ENCODE results near the gene LUM.

LUM gene

DNA sequence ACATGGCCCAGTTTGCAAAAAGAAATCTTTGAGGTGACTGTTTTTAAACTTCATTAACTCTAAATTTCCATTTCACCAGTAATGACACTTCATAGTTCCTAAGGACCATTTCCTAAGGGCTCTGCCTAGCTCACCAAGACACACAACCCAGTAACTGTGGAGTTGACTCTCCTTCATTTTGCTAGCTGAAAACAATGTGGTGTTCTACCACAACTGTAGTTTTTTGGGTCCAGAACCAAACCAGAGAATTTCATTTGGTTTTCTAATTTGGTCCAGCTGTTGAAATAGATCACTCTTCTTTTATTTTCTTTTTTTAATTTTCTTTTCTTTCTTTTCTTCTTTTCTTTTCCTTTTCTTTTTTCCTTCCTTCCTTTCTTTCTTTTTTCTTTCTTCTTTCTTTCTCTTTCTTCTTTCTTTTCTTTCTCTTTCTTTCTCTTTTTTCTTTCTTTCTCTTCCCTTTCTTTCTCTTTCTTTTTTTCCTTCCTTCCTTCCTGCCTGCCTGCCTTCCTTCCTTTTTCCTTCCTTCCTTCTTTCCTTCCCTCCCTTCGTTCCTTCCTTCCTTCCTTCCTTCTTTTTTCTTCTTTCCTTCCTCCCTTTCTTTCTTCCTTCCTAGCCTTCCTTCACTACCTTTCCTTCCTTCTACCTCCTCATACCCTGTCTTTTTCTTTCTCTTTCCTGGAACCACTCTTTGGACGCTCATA, 18.5 kb upstream of the LUM start:
- Histone ChIP-seq H3K36me3 (ENCODE audit: control insufficient read depth, low read depth, low read length) (no peaks in the 10 kb centered on the region), H3K4me3 (ENCODE audit: low read length) (no peak overlapping the region), H3K9me3 (ENCODE audit: control insufficient read depth, low read depth, low read length) (no peaks in the 10 kb centered on the region), H3K4me1 (ENCODE audit: control insufficient read depth, low read depth, low read length) (no peaks in the 10 kb centered on the region), H3K27ac (ENCODE audit: low read length) (no peak overlapping the region), H3K27me3 (ENCODE audit: control insufficient read depth, insufficient read depth, low read length) (no peaks in the 10 kb centered on the region), H3K9ac (ENCODE audit: low read length) (no peak overlapping the region)

DNA sequence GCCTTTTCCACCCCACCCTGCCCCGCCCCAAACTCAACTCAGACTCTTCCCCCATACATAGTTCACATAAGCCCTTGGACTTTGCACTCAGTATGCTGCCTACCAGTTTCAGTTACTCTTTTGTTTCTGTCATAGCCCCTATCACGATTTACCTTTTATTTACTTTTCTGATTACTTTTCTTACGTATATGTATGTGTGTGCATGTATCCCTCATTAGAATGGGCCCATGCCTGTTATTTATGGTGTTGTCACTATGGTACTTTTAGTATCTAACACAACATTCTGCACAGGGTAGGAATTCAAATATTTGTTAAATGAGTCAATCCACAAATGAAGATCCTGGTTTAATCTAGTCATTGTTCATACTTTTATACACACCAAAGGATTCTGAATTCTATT, 16.5 kb upstream of the LUM start:
- no peaks in the 10 kb centered on the region for H3K9me3 ChIP-seq (ENCODE audit: control insufficient read depth, low read depth, low read length)
- no peaks in the 10 kb centered on the region for H3K36me3 ChIP-seq (ENCODE audit: control insufficient read depth, low read depth, low read length)
- H3K4me3 ChIP-seq (ENCODE audit: low read length) = no peak overlapping the region
- no peaks in the 10 kb centered on the region for H3K27me3 ChIP-seq (ENCODE audit: control insufficient read depth, insufficient read depth, low read length)
- no peak overlapping the region for H3K27ac ChIP-seq (ENCODE audit: low read length)
- no peak overlapping the region for H3K9ac ChIP-seq (ENCODE audit: low read length)
- no peaks in the 10 kb centered on the region for H3K4me1 ChIP-seq (ENCODE audit: control insufficient read depth, low read depth, low read length)

- H3K9me3 ChIP-seq (ENCODE audit: control insufficient read depth, low read depth, low read length) = no peaks in the 10 kb centered on the region
- H3K27ac ChIP-seq (ENCODE audit: low read length) = no peak overlapping the region
- H3K36me3 ChIP-seq (ENCODE audit: control insufficient read depth, low read depth, low read length) = no peaks in the 10 kb centered on the region
- no peak overlapping the region for H3K4me3 ChIP-seq (ENCODE audit: low read length)
- no peaks in the 10 kb centered on the region for H3K4me1 ChIP-seq (ENCODE audit: control insufficient read depth, low read depth, low read length)
- no peaks in the 10 kb centered on the region for H3K27me3 ChIP-seq (ENCODE audit: control insufficient read depth, insufficient read depth, low read length)
- no peak overlapping the region for H3K9ac ChIP-seq (ENCODE audit: low read length)
Measured at GRCh38 chr12:91127306-91127705, 16.0 kb upstream of the LUM start.

DNA sequence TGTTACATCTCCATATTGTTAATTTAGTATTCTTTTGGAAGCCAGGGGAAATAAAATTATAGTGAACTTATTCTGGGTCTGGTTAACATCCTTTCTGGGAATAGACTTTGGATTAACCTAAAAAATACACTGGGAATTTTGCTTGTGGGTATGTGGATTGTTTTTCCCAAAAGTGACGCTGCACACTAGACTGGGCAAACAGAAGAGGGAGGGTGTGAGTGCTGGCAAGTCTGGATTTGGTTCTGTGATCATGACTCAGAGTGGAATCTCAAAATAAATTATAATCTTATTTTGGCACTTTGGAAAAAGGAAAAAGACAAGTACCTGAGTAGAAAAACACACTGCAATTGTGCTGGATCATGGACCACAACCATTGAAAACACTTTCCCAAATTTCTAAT, 15.2 kb upstream of the LUM start:
- Histone ChIP-seq H3K4me3 (ENCODE audit: low read length) (no peak overlapping the region), H3K27ac (ENCODE audit: low read length) (no peak overlapping the region), H3K4me1 (ENCODE audit: control insufficient read depth, low read depth, low read length) (no peaks in the 10 kb centered on the region), H3K9ac (ENCODE audit: low read length) (no peak overlapping the region), H3K36me3 (ENCODE audit: control insufficient read depth, low read depth, low read length) (no peaks in the 10 kb centered on the region), H3K9me3 (ENCODE audit: control insufficient read depth, low read depth, low read length) (no peaks in the 10 kb centered on the region), H3K27me3 (ENCODE audit: control insufficient read depth, insufficient read depth, low read length) (no peaks in the 10 kb centered on the region)

DNA sequence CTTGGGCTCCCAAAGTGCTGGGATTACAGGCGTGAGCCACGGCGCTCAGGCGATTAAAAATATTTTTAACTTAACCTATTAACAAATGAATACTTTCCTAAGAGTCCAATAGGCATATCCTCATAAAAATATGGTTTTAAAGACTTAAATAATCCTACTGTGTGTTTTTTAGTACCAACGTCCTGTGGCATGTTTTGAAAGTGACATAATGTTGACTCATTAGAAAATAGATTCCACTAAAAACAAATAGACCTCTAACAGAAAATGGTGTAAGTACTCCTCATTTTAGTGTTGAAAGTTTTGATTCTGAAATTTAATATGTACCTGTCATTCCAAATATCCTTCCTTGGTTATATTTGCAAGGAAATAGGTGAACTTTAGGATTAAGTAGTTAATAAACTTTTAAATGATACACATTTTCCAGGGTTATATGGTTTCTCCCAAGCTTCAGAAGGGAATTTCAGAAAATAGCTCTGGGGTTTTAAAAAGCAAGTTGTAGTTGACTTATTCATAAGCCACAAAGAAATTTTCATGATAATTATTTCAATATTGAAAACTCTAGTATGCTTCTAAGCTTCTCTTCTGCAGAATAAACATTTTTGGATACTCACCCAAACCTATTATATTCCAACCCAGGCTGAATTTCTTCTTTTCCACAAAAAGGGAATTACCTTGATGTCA, 12.1 kb upstream of the LUM start:
- no peaks in the 10 kb centered on the region for H3K9me3 ChIP-seq (ENCODE audit: control insufficient read depth, low read depth, low read length)
- H3K4me3 ChIP-seq (ENCODE audit: low read length) = no peak overlapping the region
- H3K27ac ChIP-seq (ENCODE audit: low read length) = no peak overlapping the region
- no peaks in the 10 kb centered on the region for H3K36me3 ChIP-seq (ENCODE audit: control insufficient read depth, low read depth, low read length)
- H3K4me1 ChIP-seq (ENCODE audit: control insufficient read depth, low read depth, low read length) = no peaks in the 10 kb centered on the region
- no peak overlapping the region for H3K9ac ChIP-seq (ENCODE audit: low read length)
- no peaks in the 10 kb centered on the region for H3K27me3 ChIP-seq (ENCODE audit: control insufficient read depth, insufficient read depth, low read length)

DNA sequence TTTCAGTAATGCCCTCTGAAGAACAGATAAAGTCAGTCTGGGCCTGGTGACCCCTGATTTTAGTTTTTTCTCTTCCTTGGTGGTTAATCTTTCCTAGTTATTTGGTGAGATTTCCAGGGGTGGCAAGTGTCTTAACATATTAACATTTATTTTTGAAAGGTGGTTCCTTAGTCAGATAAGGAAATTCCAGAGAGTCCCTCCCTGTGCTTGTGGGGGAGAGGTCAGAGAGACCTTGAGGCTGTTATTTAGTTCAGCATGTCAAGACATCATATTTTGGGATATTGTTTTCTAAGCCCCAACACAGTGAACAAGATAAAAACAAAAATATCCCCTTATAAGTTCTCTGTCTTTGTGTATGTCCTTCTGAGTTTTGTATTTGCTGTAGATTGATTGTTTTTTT, 9.5 kb upstream of the LUM start:
- Histone ChIP-seq H3K27ac (ENCODE audit: low read length) (no peak overlapping the region), H3K27me3 (ENCODE audit: control insufficient read depth, insufficient read depth, low read length) (no peaks in the 10 kb centered on the region)

GRCh38 chr12:91119089-91119488, 7.8 kb upstream of the LUM start:
- H3K9me3 ChIP-seq (ENCODE audit: control insufficient read depth, low read depth, low read length) = no peaks in the 10 kb centered on the region
- H3K9ac ChIP-seq (ENCODE audit: low read length) = no peak overlapping the region
- no peak overlapping the region for H3K4me3 ChIP-seq (ENCODE audit: low read length)
- no peaks in the 10 kb centered on the region for H3K27me3 ChIP-seq (ENCODE audit: control insufficient read depth, insufficient read depth, low read length)
- no peaks in the 10 kb centered on the region for H3K36me3 ChIP-seq (ENCODE audit: control insufficient read depth, low read depth, low read length)
- no peak overlapping the region for H3K27ac ChIP-seq (ENCODE audit: low read length)
- H3K4me1 ChIP-seq (ENCODE audit: control insufficient read depth, low read depth, low read length) = no peaks in the 10 kb centered on the region

More for the DNA sequence above, 9.5 kb upstream of the LUM start:
- Histone ChIP-seq H3K4me1 (ENCODE audit: control insufficient read depth, low read depth, low read length) (no peaks in the 10 kb centered on the region), H3K4me3 (ENCODE audit: low read length) (no peak overlapping the region), H3K36me3 (ENCODE audit: control insufficient read depth, low read depth, low read length) (no peaks in the 10 kb centered on the region), H3K9ac (ENCODE audit: low read length) (no peak overlapping the region), H3K9me3 (ENCODE audit: control insufficient read depth, low read depth, low read length) (no peaks in the 10 kb centered on the region)

- Histone ChIP-seq H3K4me3 (ENCODE audit: low read length) (no peak overlapping the region), H3K36me3 (ENCODE audit: control insufficient read depth, low read depth, low read length) (no peaks in the 10 kb centered on the region), H3K9ac (ENCODE audit: low read length) (no peak overlapping the region), H3K27ac (ENCODE audit: low read length) (no peak overlapping the region), H3K27me3 (ENCODE audit: control insufficient read depth, insufficient read depth, low read length) (no peaks in the 10 kb centered on the region), H3K9me3 (ENCODE audit: control insufficient read depth, low read depth, low read length) (no peaks in the 10 kb centered on the region), H3K4me1 (ENCODE audit: control insufficient read depth, low read depth, low read length) (no peaks in the 10 kb centered on the region)
Measured at GRCh38 chr12:91113621-91114020, 2.3 kb upstream of the LUM start.

- no peaks in the 10 kb centered on the region for H3K36me3 ChIP-seq (ENCODE audit: control insufficient read depth, low read depth, low read length)
- no peak overlapping the region for H3K27ac ChIP-seq (ENCODE audit: low read length)
- no peaks in the 10 kb centered on the region for H3K4me1 ChIP-seq (ENCODE audit: control insufficient read depth, low read depth, low read length)
- H3K4me3 ChIP-seq (ENCODE audit: low read length) = no peak overlapping the region
- no peaks in the 10 kb centered on the region for H3K9me3 ChIP-seq (ENCODE audit: control insufficient read depth, low read depth, low read length)
- H3K27me3 ChIP-seq (ENCODE audit: control insufficient read depth, insufficient read depth, low read length) = no peaks in the 10 kb centered on the region
- H3K9ac ChIP-seq (ENCODE audit: low read length) = no peak overlapping the region
Measured at GRCh38 chr12:91110311-91110924, 876 bp downstream of the LUM start.

GRCh38 chr12:91109581-91110310, 1.5 kb downstream of the LUM start:
- H3K4me1 ChIP-seq (ENCODE audit: control insufficient read depth, low read depth, low read length) = no peaks in the 10 kb centered on the region
- H3K27me3 ChIP-seq (ENCODE audit: control insufficient read depth, insufficient read depth, low read length) = no peaks in the 10 kb centered on the region
- H3K27ac ChIP-seq (ENCODE audit: low read length) = no peak overlapping the region
- H3K36me3 ChIP-seq (ENCODE audit: control insufficient read depth, low read depth, low read length) = no peaks in the 10 kb centered on the region
- no peak overlapping the region for H3K4me3 ChIP-seq (ENCODE audit: low read length)
- H3K9ac ChIP-seq (ENCODE audit: low read length) = no peak overlapping the region
- no peaks in the 10 kb centered on the region for H3K9me3 ChIP-seq (ENCODE audit: control insufficient read depth, low read depth, low read length)

DNA sequence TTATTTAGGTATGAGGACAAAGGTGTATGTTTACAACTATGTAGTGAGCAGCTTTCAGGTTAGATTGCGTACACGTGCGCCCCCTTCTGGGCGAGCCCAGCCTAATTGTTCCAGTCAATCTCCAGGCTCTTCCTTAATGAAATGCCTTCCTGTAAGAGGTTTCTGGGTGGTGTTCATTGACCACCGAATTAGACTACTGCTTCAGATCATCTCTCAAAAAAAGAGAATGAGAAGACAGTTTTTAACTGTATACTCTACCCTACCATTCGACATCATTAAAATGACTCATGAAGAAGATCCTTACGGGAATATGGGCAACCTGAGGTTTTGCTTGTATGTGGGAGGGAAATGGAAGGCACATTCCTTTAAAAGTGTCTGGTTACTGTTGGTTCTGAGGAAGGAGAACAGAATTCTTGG, 2.1 kb downstream of the LUM start:
- Histone ChIP-seq H3K4me3 (ENCODE audit: low read length) (no peak overlapping the region), H3K9ac (ENCODE audit: low read length) (no peak overlapping the region), H3K36me3 (ENCODE audit: control insufficient read depth, low read depth, low read length) (no peaks in the 10 kb centered on the region), H3K27ac (ENCODE audit: low read length) (no peak overlapping the region), H3K4me1 (ENCODE audit: control insufficient read depth, low read depth, low read length) (no peaks in the 10 kb centered on the region), H3K9me3 (ENCODE audit: control insufficient read depth, low read depth, low read length) (no peaks in the 10 kb centered on the region), H3K27me3 (ENCODE audit: control insufficient read depth, insufficient read depth, low read length) (no peaks in the 10 kb centered on the region)

Data from iPS-18a (cell line).